Thoracic aorta (tissue), 2 donors: Measurements from ENCODE around the gene DOCK3. TPM values are rescaled to one million over a fixed set of nuclear protein-coding genes. Genes with fewer than 3 reads are reported as not detected.

Source experiments
- ATAC-seq: fragments of 150-250 bp; one replicate; pipeline ENCODE4 v1.8.0; 2017; ENCODE audit warnings: low read depth; ENCODE audit not compliant: insufficient number of reproducible peaks, low FRiP score
- DNase-seq: peaks from one replicate; pipeline ENCODE4 v3.0.0-alpha.2; 2020; ENCODE audit warnings: low spot score
- H3K27ac ChIP-seq, 2 donors: fragments of 200-600 bp; sonication (generic); 1 replicate in 1 of 2; 2 replicates in 1 of 2; pipeline ENCODE4 v1.5.1; 2016; ENCODE audit warnings: mild to moderate bottlenecking in 2 of 2, moderate library complexity in 2 of 2
- H3K27me3 ChIP-seq: fragments of 200-600 bp; sonication (generic); replicated peaks from 2 replicates; pipeline ENCODE4 v1.6.0; 2016; ENCODE audit warnings: mild to moderate bottlenecking; ENCODE audit not compliant: insufficient read depth
- H3K36me3 ChIP-seq: fragments of 200-600 bp; sonication (generic); one replicate; pipeline ENCODE4 v1.5.1; 2016
- H3K4me1 ChIP-seq, 2 donors: fragments of 200-600 bp; sonication (generic); 1 replicate in 1 of 2; 2 replicates in 1 of 2; pipeline versions ENCODE4 v1.5.1 to v1.6.0; 2016; ENCODE audit warnings: low read depth in 2 of 2, mild to moderate bottlenecking in 1 of 2; ENCODE audit not compliant: control insufficient read depth in 1 of 2
- H3K4me3 ChIP-seq: fragments of 200-600 bp; sonication (generic); 2 replicates; pipeline ENCODE4 v1.5.1; 2016; ENCODE audit warnings: mild to moderate bottlenecking
- H3K9me3 ChIP-seq: fragments of 200-600 bp; sonication (generic); 2 replicates; pipeline ENCODE4 v1.5.1; 2016
- CTCF ChIP-seq: fragments of 200-600 bp; sonication (generic); IDR thresholded peaks from one replicate; pipeline ENCODE4 v1.5.1; 2019; ENCODE audit warnings: antibody characterized with exemption
- total RNA-seq, 2 donors: library from RNA; depleted of rRNA; stranded (reverse); fragments of >200 nt; gene quantifications; one replicate each; pipeline versions ENCODE4 v1.1.0 to v1.2.3, GENCODE V29; 2016

DOCK3 gene
- total RNA-seq, 2 donors from 2014 or later, result 0.14 to 0.71 TPM

- H3K27ac ChIP-seq, result no peak overlapping the region
- no peak overlapping the region for H3K4me3 ChIP-seq
- H3K27me3 ChIP-seq, result no peaks in the 10 kb centered on the region
- no peaks in the 10 kb centered on the region for H3K4me1 ChIP-seq
- no peak for ATAC-seq
- no peaks in the 10 kb centered on the region for H3K36me3 ChIP-seq
- H3K9me3 ChIP-seq, result no peaks in the 10 kb centered on the region
- DNase-seq, result no peak
- TF ChIP-seq CTCF, result no peak
Observed at GRCh38 chr3:50978991-50979667, 304.4 kb downstream of the DOCK3 start.

- H3K27ac ChIP-seq, result no peak overlapping the region
- H3K4me1 ChIP-seq, result no peaks in the 10 kb centered on the region
- H3K36me3 ChIP-seq, result no peaks in the 10 kb centered on the region
- no peak for TF ChIP-seq CTCF
- no peak for ATAC-seq
- H3K27me3 ChIP-seq, result no peaks in the 10 kb centered on the region
- H3K9me3 ChIP-seq, result no peaks in the 10 kb centered on the region
- DNase-seq, result no peak
- H3K4me3 ChIP-seq, result no peak overlapping the region
Observed at GRCh38 chr3:50982540-50983325, 308.0 kb downstream of the DOCK3 start.

- no peaks in the 10 kb centered on the region for H3K9me3 ChIP-seq
- no peak overlapping the region for H3K4me3 ChIP-seq
- TF ChIP-seq CTCF, result no peak
- no peak overlapping the region for H3K27ac ChIP-seq
- no peaks in the 10 kb centered on the region for H3K27me3 ChIP-seq
- no peaks in the 10 kb centered on the region for H3K36me3 ChIP-seq
- no peaks in the 10 kb centered on the region for H3K4me1 ChIP-seq
- DNase-seq (no peak), ATAC-seq (no peak)
Observed at GRCh38 chr3:50983887-50984286, 309.2 kb downstream of the DOCK3 start.

- Histone ChIP-seq H3K27ac (no peak overlapping the region), H3K4me1 (no peaks in the 10 kb centered on the region), H3K9me3 (no peaks in the 10 kb centered on the region), H3K36me3 (no peaks in the 10 kb centered on the region), H3K4me3 (no peak overlapping the region), H3K27me3 (no peaks in the 10 kb centered on the region)
- TF ChIP-seq CTCF, result no peak
- DNase-seq, result no peak
- no peak for ATAC-seq
Observed at GRCh38 chr3:50985893-50986292, 311.2 kb downstream of the DOCK3 start.

- no peaks in the 10 kb centered on the region for H3K36me3 ChIP-seq
Observed at GRCh38 chr3:50986726-50987125, 312.0 kb downstream of the DOCK3 start.

More at GRCh38 chr3:50986726-50987125, 312.0 kb downstream of the DOCK3 start:
- ATAC-seq (no peak), DNase-seq (no peak)
- no peak overlapping the region for H3K4me3 ChIP-seq
- peaks cover 3% of the 10 kb centered on the region for H3K9me3 ChIP-seq
- no peaks in the 10 kb centered on the region for H3K4me1 ChIP-seq
- no peak overlapping the region for H3K27ac ChIP-seq
- TF ChIP-seq CTCF, result no peak
- no peaks in the 10 kb centered on the region for H3K27me3 ChIP-seq
